Measurements from ENCODE around the gene RBKS.

The RBKS gene

DNA sequence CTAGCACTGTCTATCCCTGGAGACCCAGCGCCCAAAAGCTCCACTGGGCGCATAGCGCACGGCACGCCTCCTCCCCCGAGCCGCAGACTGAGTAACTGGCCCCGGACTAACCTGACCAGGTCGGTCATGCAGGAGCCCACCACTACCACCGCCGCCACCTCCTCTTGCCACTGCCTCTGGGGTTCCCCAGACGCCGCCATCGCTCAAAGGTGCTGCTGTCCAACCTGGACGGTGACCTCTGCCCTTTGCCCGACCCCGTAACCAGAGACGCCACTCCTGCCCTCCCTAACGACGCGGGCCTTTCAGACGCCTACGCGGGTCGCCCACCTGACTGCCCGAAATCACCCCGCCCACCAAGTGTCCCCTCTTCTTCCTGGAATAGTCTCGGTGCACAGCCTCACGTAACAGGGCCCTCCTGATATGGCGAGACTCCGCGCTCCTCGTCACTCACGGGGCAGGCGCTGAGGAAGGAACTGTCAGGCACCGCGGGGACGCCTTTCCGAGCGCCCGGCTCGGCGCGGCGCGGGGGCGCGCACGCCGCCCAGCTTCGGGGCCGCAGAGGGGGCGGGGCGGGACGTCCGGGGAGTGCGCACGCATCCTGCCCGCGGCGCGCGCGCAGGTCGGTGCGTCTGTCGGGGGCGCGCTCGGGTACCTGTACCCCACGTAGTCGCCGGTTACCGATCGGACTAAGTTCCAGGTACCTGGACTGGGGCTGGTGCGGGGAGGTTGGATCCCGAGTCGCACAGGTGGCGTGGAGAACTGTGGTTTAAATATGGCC is at the start of gene RBKS, which contains the start of gene BABAM2:
RBKS (minus strand) TSS at position 242 of the 778 bp plus-strand sequence; CDS start at position 200, 42 bp downstream.
BABAM2 (plus strand) TSS at position 584 of the 778 bp plus-strand sequence. CDS start 3,828 bp downstream, outside the sequence.
- peak; percentile 89 for DNase-seq

GRCh38 chr2:27935026-27935425 is 44.8 kb upstream of the RBKS start:
- DNase-seq: no peak

DNA sequence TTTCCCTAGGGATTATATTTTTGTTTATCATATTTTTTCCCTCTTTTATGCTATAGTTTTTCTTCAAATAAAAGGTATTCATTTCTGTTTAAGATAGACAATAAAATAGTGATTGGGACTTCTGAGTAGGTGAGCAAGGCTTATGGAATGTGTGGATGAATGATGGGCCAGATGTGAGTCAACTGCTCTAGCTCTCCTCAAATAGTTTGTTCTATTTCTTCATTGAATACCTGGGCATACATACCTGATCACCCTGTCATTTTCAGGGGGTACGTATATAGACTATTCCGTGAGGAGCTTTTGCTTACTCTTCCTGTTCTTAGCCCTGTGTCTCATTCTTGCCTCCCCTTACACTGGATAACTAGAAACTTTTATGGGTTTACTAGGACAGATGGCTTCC is 42.2 kb upstream of the RBKS start:
- DNase-seq: no peak

DNA sequence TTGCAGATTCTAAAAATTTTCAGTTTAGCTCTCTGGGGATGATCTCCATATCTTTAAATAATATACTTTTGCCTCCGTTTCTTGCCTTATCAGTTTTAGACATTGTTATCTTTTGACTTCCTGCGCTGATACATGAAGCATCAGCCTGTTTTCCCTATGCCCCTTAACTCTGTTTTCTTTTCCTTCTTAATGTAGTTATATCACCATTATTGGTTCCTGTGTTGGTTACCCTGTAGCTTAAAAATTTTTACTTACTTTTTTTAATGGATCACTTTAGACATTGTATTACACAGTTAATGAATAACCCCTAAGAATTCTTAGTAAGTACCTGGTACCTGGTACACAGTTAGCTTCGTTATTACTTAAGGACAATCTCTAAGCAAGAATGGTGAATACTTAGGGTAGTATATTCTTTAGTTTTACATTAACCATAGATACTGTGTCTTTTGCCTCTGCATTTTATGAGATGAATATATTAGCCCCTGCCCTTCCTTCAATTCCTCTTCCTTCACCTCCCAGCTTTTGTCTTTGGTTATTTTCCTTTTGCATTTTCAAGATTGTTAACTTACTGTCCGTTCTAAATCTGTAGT is 41.3 kb upstream of the RBKS start:
- DNase-seq: no peak

DNA sequence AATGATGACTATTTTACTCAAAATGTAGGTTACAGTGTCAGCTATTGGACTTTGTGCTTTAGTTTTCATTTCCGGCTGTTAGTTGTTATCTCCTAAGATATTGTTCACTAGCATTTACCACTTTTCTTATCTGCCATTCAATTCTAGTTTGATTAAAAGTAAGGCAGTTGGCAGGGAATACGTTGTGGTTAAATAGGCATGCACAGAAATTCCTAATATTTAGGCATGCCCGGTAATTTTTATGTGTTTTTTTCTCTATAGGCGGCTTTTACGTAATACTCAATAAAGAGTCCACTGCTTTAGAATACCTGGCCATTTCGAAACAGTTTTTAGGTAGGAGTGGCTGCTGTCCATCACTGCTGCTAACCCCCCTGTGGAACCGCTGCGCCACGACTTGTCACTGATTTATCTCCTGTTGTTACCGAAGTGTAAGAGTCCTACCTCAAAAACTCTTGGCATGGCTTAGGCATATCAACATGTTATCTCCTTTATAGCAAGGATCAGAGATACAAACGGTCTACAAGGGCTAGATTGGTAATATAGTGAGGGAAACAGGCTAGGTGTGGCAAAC is 39.8 kb upstream of the RBKS start:
- DNase-seq: no peak

GRCh38 chr2:27925766-27926472 is 35.7 kb upstream of the RBKS start:
- DNase-seq: no peak

GRCh38 chr2:27922842-27923241 is 32.7 kb upstream of the RBKS start:
- no peak for DNase-seq

GRCh38 chr2:27921880-27922547 is 31.8 kb upstream of the RBKS start:
- no peak for DNase-seq

DNA sequence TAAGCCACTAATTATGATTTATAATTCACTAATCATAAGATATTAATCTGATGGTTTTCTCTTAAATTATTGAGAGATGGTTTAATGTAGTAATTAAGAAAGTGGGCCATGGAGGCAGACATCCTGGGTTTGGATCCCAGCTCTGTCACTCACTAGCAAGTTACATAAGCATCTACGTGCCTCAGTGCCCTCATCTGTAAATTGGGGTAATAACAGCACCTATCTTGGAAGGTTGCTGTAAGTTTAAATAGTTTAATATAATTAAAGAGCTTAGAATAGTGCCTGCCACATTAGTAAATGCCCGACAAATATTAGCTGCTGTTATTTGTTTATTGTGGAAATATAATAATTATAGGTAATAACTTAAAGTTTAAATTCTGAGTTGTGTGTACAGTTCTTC is 31.2 kb upstream of the RBKS start:
- DNase-seq: no peak

DNA sequence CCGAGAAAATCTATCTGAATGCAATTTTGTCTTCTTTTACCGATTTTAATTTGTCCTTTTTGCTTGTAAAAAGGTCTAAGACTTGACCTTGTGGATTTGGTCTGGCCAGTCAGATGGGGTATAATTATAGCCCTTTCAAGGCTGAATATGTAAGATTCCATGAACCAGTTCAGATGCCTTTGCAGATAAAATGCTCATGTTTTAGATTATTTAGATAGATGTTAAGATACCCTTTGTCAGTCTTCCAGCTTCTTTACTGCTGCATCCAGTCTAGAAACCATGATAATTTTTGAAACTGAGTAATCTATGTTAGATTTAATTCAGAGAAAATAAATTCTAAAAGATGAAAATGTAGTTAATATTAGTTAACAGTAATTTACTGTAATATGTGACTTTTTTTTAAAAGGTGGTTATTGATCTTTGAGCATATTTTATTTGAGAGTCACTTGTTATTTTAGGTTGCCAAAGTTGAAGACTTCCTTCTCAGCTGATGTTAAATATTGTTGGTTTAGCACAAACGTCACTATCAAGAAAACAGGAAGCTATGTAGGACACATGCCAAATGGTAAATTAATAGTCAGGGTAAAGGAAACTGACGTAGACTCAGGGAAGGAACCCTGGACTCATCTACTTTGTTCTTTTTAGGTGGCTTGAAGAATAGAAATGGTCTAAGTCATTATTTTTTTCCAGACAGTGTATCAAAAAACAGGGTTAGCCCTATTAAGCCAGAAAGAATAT is 30.1 kb upstream of the RBKS start:
- DNase-seq: no peak

GRCh38 chr2:27916293-27916995 is 26.3 kb upstream of the RBKS start:
- no peak for DNase-seq

DNA sequence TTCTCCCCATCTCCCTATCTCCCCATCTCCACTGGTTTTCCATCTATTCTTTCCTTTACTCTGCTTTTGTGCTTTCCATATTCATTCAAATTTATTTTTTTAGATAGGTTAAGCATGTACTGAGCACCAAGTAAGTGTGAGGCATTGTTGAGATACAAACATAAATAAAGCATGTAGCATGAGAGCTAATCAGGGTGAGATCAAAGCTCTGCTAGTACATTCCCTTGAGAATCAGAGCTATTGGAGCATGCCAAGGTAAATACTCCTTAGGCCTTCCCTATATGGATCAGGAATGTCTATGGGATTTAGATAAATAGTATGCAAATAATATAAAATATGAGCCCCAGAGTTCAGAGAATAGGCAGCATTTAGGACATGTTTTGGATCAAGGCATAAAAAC is 25.7 kb upstream of the RBKS start:
- no peak for DNase-seq

DNA sequence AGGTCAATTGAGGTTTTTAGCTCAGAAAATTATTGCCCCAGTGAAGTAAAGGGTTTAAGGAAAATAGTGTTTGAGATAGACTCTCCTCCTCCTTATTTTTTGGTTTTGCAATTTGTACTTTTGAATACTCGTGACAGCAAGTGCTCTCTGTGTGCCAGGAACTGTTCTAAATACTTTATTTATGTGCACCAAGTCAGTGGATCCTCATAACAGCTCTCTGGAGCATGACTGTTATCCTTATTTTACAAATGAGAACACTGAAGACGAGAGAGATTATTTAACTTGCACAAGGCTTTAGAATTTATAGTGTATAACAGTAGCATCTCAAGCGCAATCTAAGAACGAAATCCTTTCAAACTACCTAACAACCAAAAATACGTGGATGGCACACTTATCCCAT is 25.0 kb upstream of the RBKS start:
- no peak for DNase-seq

DNA sequence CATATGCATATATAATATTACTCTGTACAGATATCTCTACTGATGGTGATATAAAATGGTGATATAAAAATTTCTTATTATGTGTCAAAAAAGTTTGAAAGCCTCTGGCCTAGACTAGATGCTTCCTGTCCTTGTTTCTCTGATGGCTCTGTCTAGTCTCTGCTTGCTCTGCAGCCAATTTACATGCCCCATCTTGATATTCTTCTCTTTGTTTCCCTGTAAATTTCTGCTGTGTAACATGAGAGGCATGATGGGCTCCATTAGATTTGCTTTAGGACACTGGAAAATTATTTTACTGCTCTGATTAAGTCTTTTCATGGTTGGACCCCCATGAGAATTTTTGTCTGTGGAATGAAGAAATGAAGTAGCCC is 24.6 kb upstream of the RBKS start:
- no peak for DNase-seq

DNA sequence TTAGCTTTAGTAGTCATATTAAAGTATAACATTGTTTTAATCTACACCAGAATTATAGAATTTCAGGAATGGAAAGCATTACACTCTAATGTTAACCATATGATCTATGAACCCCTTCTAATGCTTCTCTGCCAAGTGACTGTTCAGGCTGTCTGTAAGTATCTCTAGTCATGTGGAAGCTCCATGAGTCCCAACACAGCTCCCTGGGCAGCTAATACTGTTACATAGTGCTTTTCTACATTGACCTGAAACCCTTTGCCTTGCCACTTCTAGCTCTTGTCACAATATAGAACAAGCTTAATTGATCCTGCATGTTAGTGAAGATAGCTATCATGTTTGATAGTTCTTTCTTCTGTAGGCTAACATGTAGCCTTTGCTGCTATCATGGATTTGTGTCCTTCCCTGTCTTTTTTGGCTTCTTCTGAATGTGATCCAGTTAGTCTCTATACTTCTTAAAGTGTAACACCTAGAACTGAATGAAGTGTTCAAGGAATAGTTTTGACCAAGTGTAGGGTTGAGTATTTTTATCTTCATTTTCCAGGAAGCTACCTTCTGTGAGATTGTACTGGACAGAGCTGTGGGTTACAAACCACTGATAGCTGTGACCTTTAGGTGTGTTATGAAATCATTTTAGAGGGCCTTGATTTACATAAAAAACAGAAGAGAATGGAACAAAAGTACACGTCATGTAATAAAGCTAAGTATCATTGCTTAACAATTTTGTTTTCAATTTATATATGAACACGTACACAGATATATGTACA is 24.0 kb upstream of the RBKS start:
- no peak for DNase-seq

- DNase-seq: no peak
Observed at GRCh38 chr2:27912512-27912911, 22.3 kb upstream of the RBKS start.

DNA sequence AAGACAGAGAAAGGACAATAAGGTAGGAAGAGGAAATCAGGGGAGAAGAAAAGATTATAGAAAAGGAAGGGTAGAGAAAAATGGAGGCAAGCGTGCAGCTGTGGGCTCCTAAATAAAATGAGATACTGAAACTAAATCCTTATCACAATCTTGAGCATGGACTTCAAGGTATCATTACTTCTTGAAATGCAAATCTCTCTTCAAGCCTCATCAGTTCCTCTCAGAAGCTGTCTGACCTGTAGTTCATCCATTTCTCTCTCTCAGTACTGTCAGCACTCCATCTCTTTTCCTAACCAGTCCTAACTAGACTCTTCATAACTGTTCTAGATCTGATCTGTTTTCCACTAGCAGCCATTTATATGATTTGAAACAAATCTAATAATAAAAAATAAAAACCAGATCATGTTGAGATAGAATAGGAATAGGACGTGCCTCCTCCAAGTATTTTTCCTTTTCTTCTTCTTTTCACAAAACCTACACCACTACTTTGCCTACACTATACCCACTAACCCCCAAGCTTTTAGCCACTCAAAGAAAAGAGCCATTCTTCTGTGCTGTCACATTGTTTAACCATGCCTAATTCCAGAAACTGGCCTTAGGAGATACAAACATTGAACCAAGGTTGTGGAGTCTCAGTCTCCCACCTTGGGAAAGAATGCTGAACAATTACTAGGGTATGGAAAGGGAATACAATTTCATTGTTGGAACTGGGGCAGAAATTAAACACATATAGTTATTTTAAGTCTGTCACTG is 21.4 kb upstream of the RBKS start:
- no peak for DNase-seq

DNA sequence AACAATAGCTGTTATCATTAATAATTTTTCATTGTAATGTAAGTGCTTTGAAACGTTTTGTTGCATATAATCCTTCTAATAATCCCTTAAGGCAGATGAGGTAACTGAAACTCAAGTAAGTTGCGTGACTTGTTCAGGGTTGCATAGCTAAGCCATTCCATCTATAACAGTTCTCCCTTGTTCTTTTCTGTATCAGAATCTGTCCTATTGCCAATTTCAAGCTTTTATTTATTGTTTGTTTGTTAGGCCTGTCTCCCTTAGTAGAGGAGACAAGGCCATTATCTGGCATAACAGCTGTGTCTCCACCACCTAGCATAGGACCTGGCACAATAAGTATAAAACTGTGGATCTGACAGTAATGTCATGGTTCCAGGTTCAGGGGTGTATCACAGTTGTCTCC is 19.7 kb upstream of the RBKS start:
- DNase-seq: no peak

DNA sequence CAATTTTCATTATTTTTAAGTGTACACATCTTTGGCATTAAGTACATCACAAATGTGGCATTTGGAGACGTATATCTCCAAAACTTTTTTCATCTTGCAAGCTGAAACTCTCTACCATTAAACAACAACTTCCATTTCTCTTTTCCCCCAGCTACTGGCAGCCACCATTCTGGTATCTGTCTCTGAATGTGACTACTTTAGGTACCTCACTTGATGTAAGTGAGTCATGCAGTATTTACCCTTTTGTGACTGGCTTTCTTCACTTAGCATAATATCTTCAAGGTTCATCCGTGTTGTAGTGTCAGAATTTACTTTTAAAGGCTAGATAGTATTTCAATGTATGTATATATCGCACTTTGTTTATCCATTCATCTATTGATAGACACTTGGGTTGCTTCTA is 17.4 kb upstream of the RBKS start:
- no peak for DNase-seq

DNA sequence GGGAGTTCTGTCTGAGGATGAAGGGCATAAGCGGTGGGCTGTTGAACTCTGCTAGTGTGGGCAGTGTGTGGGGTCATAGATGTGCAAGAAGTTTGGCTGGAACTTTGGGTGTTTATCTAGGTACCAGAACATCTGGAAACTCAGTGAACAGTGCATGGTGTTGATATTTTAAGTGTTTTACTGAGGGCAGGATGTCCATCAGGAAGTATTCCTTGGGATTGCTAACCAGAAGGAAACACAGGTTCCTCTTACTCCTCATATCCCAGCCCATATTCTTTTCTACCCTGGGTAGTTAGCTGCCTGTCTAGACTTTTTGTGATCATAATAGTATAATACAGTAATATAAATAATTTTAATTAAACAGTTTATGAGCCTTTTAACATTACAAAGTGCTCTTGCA is 15.9 kb upstream of the RBKS start:
- no peak for DNase-seq

Measured in CD4-positive, alpha-beta T cell treated with Interleukin-6 for 4 hours (primary cell).